ENCODE measurements around the gene SYNM. TPM values are rescaled to one million over a fixed set of nuclear protein-coding genes. Genes with fewer than 3 reads are reported as not detected.

The SYNM gene
- total and polyA plus RNA-seq, 2 experiments from 2014 or later: 0.18 to 0.97 TPM

- Histone ChIP-seq H3K9ac (no peak overlapping the region), H3K4me1 (ENCODE audit: insufficient read depth) (peaks cover 8% of the 10 kb centered on the region), H3K79me2 (ENCODE audit: insufficient read depth) (no peaks in the 10 kb centered on the region), H3K27me3 (replicated peaks; ENCODE audit: insufficient read depth) (no peaks in the 10 kb centered on the region), H3K4me2 (ENCODE audit: unreplicated experiment) (no peak overlapping the region), H3F3A (ENCODE audit: insufficient read depth) (no peaks in the 10 kb centered on the region), H3K4me3 (no peak overlapping the region), H3K9me3 (ENCODE audit: low read depth) (no peaks in the 10 kb centered on the region), H3K36me3 (ENCODE audit: low read depth) (no peaks in the 10 kb centered on the region), H2AFZ (no peak overlapping the region), H3K9me2 (ENCODE audit: insufficient read depth) (no peaks in the 10 kb centered on the region), H4K20me1 (ENCODE audit: insufficient read depth) (no peaks in the 10 kb centered on the region), H3K27ac (no peak overlapping the region)
- TF ChIP-seq EZH2 (IDR thresholded peaks at IDR 0.05; ENCODE audit: insufficient read depth, poor library complexity, severe bottlenecking) (no peak), EZH2phosphoT487 (IDR thresholded peaks at IDR 0.05; ENCODE audit: insufficient read depth, low read depth) (no peak)
- 97 to 98% methylated on average over 2 of the region's 2 CpGs for WGBS, 2 experiments (ENCODE audit: low coverage in 1 of 2, low lambda C conversion rate in 2 of 2, missing lambda C conversion rate in 2 of 2)
- in situ Hi-C loops (cut with MboI): no loop called here
- no peak for DNase-seq
These were observed 76.1 kb downstream of the SYNM start for GRCh38 chr15:99180964-99181306.

- Histone ChIP-seq H3K4me1 (ENCODE audit: insufficient read depth) (peaks cover 11% of the 10 kb centered on the region), H3K9ac (no peak overlapping the region), H4K20me1 (ENCODE audit: insufficient read depth) (no peaks in the 10 kb centered on the region), H3K9me2 (ENCODE audit: insufficient read depth) (no peaks in the 10 kb centered on the region), H3K4me3 (no peak overlapping the region), H3K9me3 (ENCODE audit: low read depth) (no peaks in the 10 kb centered on the region), H3K36me3 (ENCODE audit: low read depth) (no peaks in the 10 kb centered on the region), H3K27me3 (replicated peaks; ENCODE audit: insufficient read depth) (no peaks in the 10 kb centered on the region), H3K4me2 (ENCODE audit: unreplicated experiment) (no peak overlapping the region), H2AFZ (no peak overlapping the region), H3K79me2 (ENCODE audit: insufficient read depth) (no peaks in the 10 kb centered on the region), H3K27ac (no peak overlapping the region), H3F3A (ENCODE audit: insufficient read depth) (no peaks in the 10 kb centered on the region)
- WGBS, 2 experiments (ENCODE audit: low coverage in 1 of 2, low lambda C conversion rate in 2 of 2, missing lambda C conversion rate in 2 of 2): 50 to 54% methylated on average over 4 of the region's 4 CpGs
- in situ Hi-C loops (cut with MboI): no loop called here
- TF ChIP-seq EZH2 (IDR thresholded peaks at IDR 0.05; ENCODE audit: insufficient read depth, poor library complexity, severe bottlenecking) (no peak), EZH2phosphoT487 (IDR thresholded peaks at IDR 0.05; ENCODE audit: insufficient read depth, low read depth) (no peak)
- no peak for DNase-seq
These were observed 76.7 kb downstream of the SYNM start for GRCh38 chr15:99181545-99181971.

- Histone ChIP-seq H2AFZ (no peak overlapping the region), H3K36me3 (ENCODE audit: low read depth) (no peaks in the 10 kb centered on the region), H3K27me3 (replicated peaks; ENCODE audit: insufficient read depth) (no peaks in the 10 kb centered on the region), H3K9me3 (ENCODE audit: low read depth) (no peaks in the 10 kb centered on the region), H3K4me1 (ENCODE audit: insufficient read depth) (peaks cover 14% of the 10 kb centered on the region), H3K4me2 (ENCODE audit: unreplicated experiment) (no peak overlapping the region), H3K79me2 (ENCODE audit: insufficient read depth) (no peaks in the 10 kb centered on the region), H3K9ac (no peak overlapping the region), H3K27ac (no peak overlapping the region), H4K20me1 (ENCODE audit: insufficient read depth) (no peaks in the 10 kb centered on the region), H3K9me2 (ENCODE audit: insufficient read depth) (no peaks in the 10 kb centered on the region), H3F3A (ENCODE audit: insufficient read depth) (0 out of 2 replicates have a peak, but pooled peaks cover 4% of the 10 kb centered on the region), H3K4me3 (no peak overlapping the region)
- TF ChIP-seq EZH2 (IDR thresholded peaks at IDR 0.05; ENCODE audit: insufficient read depth, poor library complexity, severe bottlenecking): no peak
- TF ChIP-seq EZH2phosphoT487 (IDR thresholded peaks at IDR 0.05; ENCODE audit: insufficient read depth, low read depth): no peak
- WGBS, 2 experiments (ENCODE audit: low coverage in 1 of 2, low lambda C conversion rate in 2 of 2, missing lambda C conversion rate in 2 of 2): 92 to 100% methylated on average over 1 of the region's 1 CpG
- DNase-seq: no peak
- in situ Hi-C loops (cut with MboI): no loop called here
These were observed 77.9 kb downstream of the SYNM start for GRCh38 chr15:99182791-99183190.

Other genes with a start within 250 kb of the SYNM start
- not detected in 2 replicates for gene PGPEP1L, start 97.3 kb upstream of the SYNM start, total RNA-seq (2014; rRNA removed; shearing (Covaris generic))
- not detected in 2 replicates for gene PGPEP1L, start 97.3 kb upstream of the SYNM start, polyA plus RNA-seq (2016; fragmentation: Nextera tagmentation; extraction: Ambion mirVana)
- 18.6 and 21.0 TPM in 2 replicates for gene TTC23, start 144.5 kb downstream of the SYNM start, total RNA-seq (2014; rRNA removed; shearing (Covaris generic))
- gene TTC23, start 144.5 kb downstream of the SYNM start, polyA plus RNA-seq (2016; fragmentation: Nextera tagmentation; extraction: Ambion mirVana): 10.0 and 10.8 TPM in 2 replicates
- gene LRRC28, start 146.4 kb downstream of the SYNM start, total RNA-seq (2014; rRNA removed; shearing (Covaris generic)): 15.8 and 30.8 TPM in 2 replicates
- gene LRRC28, start 146.4 kb downstream of the SYNM start, polyA plus RNA-seq (2016; fragmentation: Nextera tagmentation; extraction: Ambion mirVana): 18.4 and 19.8 TPM in 2 replicates

Data from GM23248 (cell line).